Fibroblast of lung (primary cell): ENCODE measurements around the gene ATXN1.

Source experiments
- CTCF ChIP-seq, 2 donors: IDR thresholded peaks in 1 of 2; conservative IDR thresholded peaks in 1 of 2; 1 replicate in 1 of 2; 2 replicates in 1 of 2; pipeline ENCODE4 v1.5.1; 2011 to 2012; ENCODE audit warnings: low read length in 2 of 2, control low read depth in 1 of 2, inconsistent platforms in 1 of 2, low read depth in 1 of 2, mild to moderate bottlenecking in 1 of 2
- EZH2 ChIP-seq: IDR thresholded peaks from 2 replicates; pipeline ENCODE4 v1.5.1; 2012; ENCODE audit warnings: low read length, control low read depth, mild to moderate bottlenecking; ENCODE audit errors: missing control alignments

GRCh38 chr6:16690608-16691142 lies 70.6 kb downstream of the ATXN1 start:
- TF ChIP-seq CTCF (conservative IDR thresholded peaks at IDR 0.05 in 1 of 2, IDR thresholded peaks at IDR 0.05 in 1 of 2; ENCODE audit: low read depth in 1 of 2, low read length in 2 of 2), result no peak
- no peak for TF ChIP-seq EZH2
